B cell (primary cell): Measurements from ENCODE around the gene TPCN2. TPM values are rescaled to one million over a fixed set of nuclear protein-coding genes. Genes with fewer than 3 reads are reported as not detected.

ENCODE experiments used
- ATAC-seq: fragments of 200-7000 bp; cut with Tn5 transposase; one replicate; pipeline ENCODE4 v1.10.0; 2021; ENCODE audit warnings: low read depth, mild to moderate bottlenecking, moderate number of reproducible peaks, moderate library complexity
- CTCF ChIA-PET: fragments of 350-600 bp; sonication (Branson Sonifier 250); formaldehyde crosslinking; loops from one replicate; lab custom pipeline; 2021; ENCODE audit warnings: antibody characterized with exemption, inconsistent platforms; lab: Charles Lee
- POLR2A ChIA-PET: fragments of 350-600 bp; sonication (Branson Sonifier 250); formaldehyde crosslinking; loops from one replicate; lab custom pipeline; 2021; ENCODE audit warnings: antibody characterized with exemption; lab: Charles Lee
- DNase-seq: peaks from one replicate; pipeline ENCODE4 v3.0.0; 2013
- H2AFZ ChIP-seq: 2 replicates; pipeline ENCODE4 v1.6.1; 2012; ENCODE audit warnings: mild to moderate bottlenecking, low read depth, low read length; ENCODE audit not compliant: insufficient read depth, poor library complexity, severe bottlenecking
- H3K27ac ChIP-seq, 2 donors: 1 replicate in 1 of 2; 2 replicates in 1 of 2; pipeline ENCODE4 v1.5.1; 2012 to 2013; ENCODE audit warnings: low read length in 2 of 2, mild to moderate bottlenecking in 2 of 2, moderate library complexity in 1 of 2
- H3K27me3 ChIP-seq, 4 experiments: fragments of 200-600 bp in 1 of 4; sonication (generic) in 1 of 4; replicated peaks in 1 of 4; 1 replicate in 2 of 4; 2 replicates in 2 of 4; pipeline versions ENCODE4 v1.6.1 to v1.7.0; 2013 to 2016; ENCODE audit warnings: low read length in 3 of 4, mild to moderate bottlenecking in 2 of 4, mixed read lengths in 1 of 4, moderate library complexity in 1 of 4; ENCODE audit not compliant: insufficient read depth in 4 of 4, control insufficient read depth in 3 of 4; ENCODE audit errors: control extremely low read depth in 1 of 4
- H3K36me3 ChIP-seq, 2 experiments: replicated peaks in 1 of 2; 1 replicate in 1 of 2; 2 replicates in 1 of 2; pipeline versions ENCODE4 v1.6.1 to v1.7.1; 2013; ENCODE audit warnings: low read length in 1 of 2; ENCODE audit not compliant: insufficient read depth in 2 of 2, control insufficient read depth in 1 of 2; ENCODE audit errors: control extremely low read depth in 1 of 2, extremely low read depth in 1 of 2
- H3K4me1 ChIP-seq, 2 donors: fragments of 200-600 bp in 1 of 2; sonication (generic) in 1 of 2; 1 replicate in 1 of 2; 2 replicates in 1 of 2; pipeline versions ENCODE4 v1.5.1 to v1.6.1; 2013 to 2017; ENCODE audit warnings: low read length in 2 of 2; ENCODE audit not compliant: control insufficient read depth in 2 of 2, insufficient read depth in 2 of 2
- H3K4me2 ChIP-seq: replicated peaks from 2 replicates; pipeline ENCODE3; 2012; ENCODE audit warnings: mild to moderate bottlenecking, low read depth, low read length; ENCODE audit not compliant: poor library complexity, severe bottlenecking
- H3K4me3 ChIP-seq, 5 experiments: fragments of 200-600 bp in 1 of 5; sonication (generic) in 1 of 5; 1 replicate in 3 of 5; 2 replicates in 2 of 5; pipeline versions ENCODE4 v1.5.1 to v1.7.0; 2011 to 2016; ENCODE audit warnings: low read length in 4 of 5, mild to moderate bottlenecking in 4 of 5, low read depth in 2 of 5, control low read depth in 1 of 5, moderate library complexity in 1 of 5; ENCODE audit not compliant: insufficient read depth in 1 of 5; ENCODE audit errors: control extremely low read depth in 1 of 5, extremely low read depth in 1 of 5
- H3K79me2 ChIP-seq: fragments of 200-600 bp; sonication (generic); one replicate; pipeline ENCODE4 v1.6.0; 2016; ENCODE audit warnings: low read length; ENCODE audit not compliant: control insufficient read depth, insufficient read depth
- H3K9ac ChIP-seq: fragments of 200-600 bp; sonication (generic); 2 replicates; pipeline ENCODE4 v1.6.1; 2017; ENCODE audit warnings: mild to moderate bottlenecking, low read length, moderate library complexity
- H3K9me3 ChIP-seq, 3 donors: one replicate each; pipeline versions ENCODE4 v1.6.1 to v1.7.1; 2013; ENCODE audit warnings: low read length in 2 of 3; ENCODE audit not compliant: control insufficient read depth in 2 of 3, insufficient read depth in 1 of 3; ENCODE audit errors: control extremely low read depth in 1 of 3
- H4K20me1 ChIP-seq: 2 replicates; pipeline ENCODE4 v1.6.0; 2012; ENCODE audit warnings: mild to moderate bottlenecking, low read length; ENCODE audit not compliant: insufficient read depth, control insufficient read depth, poor library complexity, severe bottlenecking
- H3K27ac Mint-ChIP-seq: one replicate; pipeline ENCODE4 v1.8.0; 2021; ENCODE audit warnings: mixed read lengths
- H3K27me3 Mint-ChIP-seq: one replicate; pipeline ENCODE4 v1.8.0; 2021; ENCODE audit warnings: mixed read lengths
- H3K4me1 Mint-ChIP-seq: one replicate; pipeline ENCODE4 v1.8.0; 2021; ENCODE audit warnings: mixed read lengths
- H3K4me3 Mint-ChIP-seq: one replicate; pipeline ENCODE4 v1.8.0; 2021; ENCODE audit warnings: mixed read lengths
- H3K9me3 Mint-ChIP-seq: one replicate; pipeline ENCODE4 v1.8.0; 2022; ENCODE audit warnings: mixed read lengths; ENCODE audit not compliant: insufficient read depth
- CTCF ChIP-seq: fragments of 200-600 bp; IDR thresholded peaks from one replicate; pipeline ENCODE4 v1.8.0; 2022; ENCODE audit warnings: antibody characterized with exemption, mild to moderate bottlenecking
- EZH2 ChIP-seq: IDR thresholded peaks from 2 replicates; pipeline ENCODE4 v1.6.1; 2012; ENCODE audit warnings: borderline replicate concordance, low read depth, mild to moderate bottlenecking, moderate library complexity, low read length; ENCODE audit not compliant: insufficient read depth, poor library complexity, severe bottlenecking
- WGBS: methylation state at CpG from one replicate; pipeline ENCODE4 v1.1.5; 2013; ENCODE audit warnings: missing lambda C conversion rate; ENCODE audit not compliant: insufficient coverage; 5-methylcytosine and 5-hydroxymethylcytosine counted together
- intact Hi-C: fragments of 100-400 bp; cut with micrococcal nuclease; formaldehyde crosslinking; loops from one replicate; pipeline ENCODE4 v1.10.0; 2022
- polyA plus RNA-seq: library from polyadenylated mRNA; depleted of rRNA; stranded (reverse); fragments of >200 nt; gene quantifications from 2 replicates; pipeline ENCODE4 v1.2.3, GENCODE V29; 2012
- total RNA-seq, 2 donors: library from RNA; stranded (reverse); fragments of 120-200 nt in 1 of 2; gene quantifications; 1 replicate in 1 of 2; 2 replicates in 1 of 2; pipeline versions ENCODE4 v1.2.3 to v1.2.4, GENCODE V29; 2013 to 2022

TPCN2 gene
- total and polyA plus RNA-seq, 2 donors (not counting 1 experiment from before 2014, with no cell fraction given), result 16.8 to 71.4 TPM

- CTCF ChIA-PET, result no interaction called here
- H3K27ac Mint-ChIP-seq, result no peak overlapping the region
Observed at GRCh38 chr11:69034123-69034867, 14.4 kb upstream of the TPCN2 start.

More at GRCh38 chr11:69034123-69034867, 14.4 kb upstream of the TPCN2 start:
- Histone ChIP-seq H3K9me3 (no peaks in the 10 kb centered on the region), H3K9ac (no peak overlapping the region), H4K20me1 (no peaks in the 10 kb centered on the region), H3K27me3 (no peaks in the 10 kb centered on the region), H3K36me3 (no peaks in the 10 kb centered on the region), H3K79me2 (no peaks in the 10 kb centered on the region), H3K4me2 (no peak overlapping the region), H2AFZ (no peak overlapping the region), H3K4me1 (no peaks in the 10 kb centered on the region), H3K4me3 (no peak overlapping the region), H3K27ac (no peak overlapping the region)
- Mint-ChIP-seq H3K9me3 (no peaks in the 10 kb centered on the region), H3K27me3 (peaks cover 13% of the 10 kb centered on the region), H3K4me1 (no peaks in the 10 kb centered on the region), H3K4me3 (no peak overlapping the region)
- DNase-seq (no peak), ATAC-seq (no peak)
- no peak for TF ChIP-seq EZH2
- TF ChIP-seq CTCF, result no peak
- 90% methylated on average over 20 of the region's 22 CpGs for WGBS
- POLR2A ChIA-PET, result interaction anchor here (0.5 kb wide), 1 partner anchor 102 kb away, joined by 6 read pairs; no protein-coding TSS in a partner anchor
- intact Hi-C loops, result no loop called here
